H1 (cell line): Measurements from ENCODE around the gene KCTD10. TPM values are rescaled to one million over a fixed set of nuclear protein-coding genes. Genes with fewer than 3 reads are reported as not detected.
"Not testable (repeated sequence)": the region's sequence is repeated elsewhere in the genome, so short reads cannot be mapped to it uniquely, and the experiment has no call there.

Source experiments
- CTCF ChIA-PET: fragments of 300-600 bp; sonication (Branson Sonifier 250); formaldehyde crosslinking; loops from one replicate; lab custom pipeline; 2021; ENCODE audit not compliant: partially characterized antibody; lab: Charles Lee
- POLR2A ChIA-PET: fragments of 300-600 bp; sonication (Branson Sonifier 250); formaldehyde crosslinking; loops from one replicate; lab custom pipeline; 2021; ENCODE audit warnings: inconsistent platforms; ENCODE audit not compliant: partially characterized antibody; lab: Charles Lee
- DNase-seq, 2 experiments: peaks; one replicate each; pipeline versions ENCODE4 v3.0.0 to v3.0.0-alpha.2; 2010 to 2022; ENCODE audit warnings: low spot score in 2 of 2, low read depth in 1 of 2, mixed read lengths in 1 of 2
- FAIRE-seq: peaks from 2 replicates; lab custom pipeline; 2011; peaks lifted over from hg19 to GRCh38; lab: Jason Lieb, UNC
- H2AFZ ChIP-seq: 2 replicates; pipeline ENCODE4 v1.8.1; 2012; ENCODE audit warnings: low read length, inconsistent platforms
- H2AK5ac ChIP-seq: 2 replicates; pipeline ENCODE4 v1.6.1; 2013; ENCODE audit warnings: low read depth, low read length
- H2BK120ac ChIP-seq: replicated peaks from 2 replicates; pipeline ENCODE3; 2013; ENCODE audit warnings: low read depth, low read length, inconsistent platforms
- H2BK12ac ChIP-seq: 2 replicates; pipeline ENCODE4 v1.6.1; 2013; ENCODE audit warnings: low read depth, low read length
- H2BK15ac ChIP-seq: 2 replicates; pipeline ENCODE4 v1.6.1; 2013; ENCODE audit warnings: low read length
- H2BK20ac ChIP-seq: 2 replicates; pipeline ENCODE4 v1.6.1; 2013; ENCODE audit warnings: low read length
- H2BK5ac ChIP-seq: 2 replicates; pipeline ENCODE4 v1.6.1; 2013; ENCODE audit warnings: low read depth, low read length
- H3K14ac ChIP-seq: 2 replicates; pipeline ENCODE4 v1.6.1; 2013; ENCODE audit warnings: inconsistent platforms; ENCODE audit not compliant: insufficient read length
- H3K18ac ChIP-seq: 2 replicates; pipeline ENCODE4 v1.6.1; 2013; ENCODE audit warnings: low read length; ENCODE audit errors: extremely low read depth
- H3K23ac ChIP-seq: 2 replicates; pipeline ENCODE4 v1.6.1; 2013; ENCODE audit warnings: inconsistent platforms; ENCODE audit not compliant: insufficient read length
- H3K23me2 ChIP-seq: 2 replicates; pipeline ENCODE4 v1.6.1; 2013; ENCODE audit warnings: low read depth, low read length
- H3K27ac ChIP-seq: 2 replicates; pipeline ENCODE4 v1.6.1; 2011; ENCODE audit warnings: low read depth, low read length, inconsistent platforms
- H3K27me3 ChIP-seq, 4 experiments: replicated peaks in 1 of 4; 1 replicate in 1 of 4; 2 replicates in 3 of 4; pipeline versions ENCODE4 v1.6.1 to v1.8.1; 2011 to 2013; ENCODE audit warnings: low read length in 3 of 4, mild to moderate bottlenecking in 3 of 4, inconsistent platforms in 2 of 4, mixed read lengths in 2 of 4, moderate library complexity in 1 of 4; ENCODE audit not compliant: control insufficient read depth in 3 of 4, insufficient read depth in 3 of 4; ENCODE audit errors: extremely low read depth in 1 of 4
- H3K36me3 ChIP-seq, 4 experiments: 2 replicates each; pipeline versions ENCODE4 v1.6.1 to v1.8.1; 2011 to 2013; ENCODE audit warnings: mild to moderate bottlenecking in 4 of 4, low read length in 3 of 4, moderate library complexity in 2 of 4, control low read depth in 1 of 4, inconsistent platforms in 1 of 4; ENCODE audit not compliant: insufficient read depth in 4 of 4, control insufficient read depth in 2 of 4
- H3K4ac ChIP-seq: replicated peaks from 2 replicates; pipeline ENCODE3; 2013; ENCODE audit warnings: low read length, low read depth, mixed read lengths, inconsistent platforms; ENCODE audit not compliant: insufficient read length
- H3K4me1 ChIP-seq, 4 experiments: replicated peaks in 1 of 4; 1 replicate in 1 of 4; 2 replicates in 3 of 4; pipeline versions ENCODE4 v1.6.1 to v1.8.1; 2011 to 2013; ENCODE audit warnings: low read length in 3 of 4, inconsistent platforms in 2 of 4, mixed read lengths in 1 of 4; ENCODE audit not compliant: insufficient read depth in 4 of 4, control insufficient read depth in 3 of 4
- H3K4me2 ChIP-seq, 2 experiments: 2 replicates each; pipeline versions ENCODE4 v1.6.1 to v1.8.1; 2011 to 2013; ENCODE audit warnings: low read depth in 2 of 2, low read length in 2 of 2, control low read depth in 1 of 2, inconsistent platforms in 1 of 2, mild to moderate bottlenecking in 1 of 2; ENCODE audit not compliant: insufficient read depth in 1 of 2
- H3K4me3 ChIP-seq, 4 experiments: fragments of 200-600, 300-600 bp in 1 of 4; sonication (generic), shearing (Covaris generic), sonication (Bioruptor Twin) in 1 of 4; 2 replicates each; pipeline versions ENCODE4 v1.5.1 to v1.8.1; 2011 to 2016; ENCODE audit warnings: low read length in 4 of 4, low read depth in 3 of 4, control low read depth in 2 of 4, inconsistent platforms in 2 of 4, mild to moderate bottlenecking in 2 of 4, mixed read lengths in 1 of 4, moderate library complexity in 1 of 4; ENCODE audit not compliant: insufficient read depth in 2 of 4; ENCODE audit errors: extremely low read depth in 1 of 4
- H3K56ac ChIP-seq: replicated peaks from 2 replicates; pipeline ENCODE3; 2013; ENCODE audit warnings: low read depth, mild to moderate bottlenecking, mixed read lengths, low read length, inconsistent platforms; ENCODE audit not compliant: insufficient read length
- H3K79me1 ChIP-seq: 2 replicates; pipeline ENCODE4 v1.6.1; 2013; ENCODE audit warnings: low read depth, low read length, control low read depth
- H3K79me2 ChIP-seq, 2 experiments: 2 replicates each; pipeline versions ENCODE4 v1.6.1 to v1.8.1; 2012 to 2013; ENCODE audit warnings: low read length in 2 of 2, mild to moderate bottlenecking in 2 of 2, inconsistent platforms in 1 of 2; ENCODE audit not compliant: insufficient read depth in 2 of 2, control insufficient read depth in 1 of 2
- H3K9ac ChIP-seq, 4 experiments: replicated peaks in 1 of 4; 1 replicate in 1 of 4; 2 replicates in 3 of 4; pipeline versions ENCODE4 v1.6.1 to v1.8.1; 2011 to 2013; ENCODE audit warnings: low read depth in 3 of 4, low read length in 3 of 4, control low read depth in 2 of 4, mild to moderate bottlenecking in 2 of 4, moderate library complexity in 2 of 4, inconsistent platforms in 1 of 4; ENCODE audit errors: extremely low read depth in 1 of 4
- H3K9me3 ChIP-seq, 2 experiments: 2 replicates each; pipeline versions ENCODE4 v1.6.1 to v1.8.1; 2012 to 2013; ENCODE audit warnings: mild to moderate bottlenecking in 2 of 2, moderate library complexity in 2 of 2, control low read depth in 1 of 2, inconsistent platforms in 1 of 2, low read depth in 1 of 2, low read length in 1 of 2, mixed read lengths in 1 of 2; ENCODE audit not compliant: insufficient read depth in 2 of 2
- H4K20me1 ChIP-seq, 2 experiments: replicated peaks in 1 of 2; 2 replicates each; pipeline versions ENCODE3 to v1.8.1; 2011 to 2013; ENCODE audit warnings: inconsistent platforms in 2 of 2, low read length in 2 of 2, mild to moderate bottlenecking in 1 of 2; ENCODE audit not compliant: insufficient read depth in 2 of 2, control insufficient read depth in 1 of 2
- H4K5ac ChIP-seq: 2 replicates; pipeline ENCODE4 v1.6.1; 2013; ENCODE audit warnings: low read length, low read depth, mixed read lengths, inconsistent platforms; ENCODE audit not compliant: insufficient read length
- H4K8ac ChIP-seq: 2 replicates; pipeline ENCODE4 v1.8.0; 2013; ENCODE audit warnings: mild to moderate bottlenecking, moderate library complexity, low read length, inconsistent platforms; ENCODE audit not compliant: insufficient read depth; ENCODE audit errors: extremely low read depth
- H4K91ac ChIP-seq: replicated peaks from 2 replicates; pipeline ENCODE3; 2013; ENCODE audit warnings: low read length, mixed read lengths, inconsistent platforms; ENCODE audit not compliant: insufficient read length
- CEBPB ChIP-seq: IDR thresholded peaks from 2 replicates; pipeline ENCODE4 v1.6.1; 2012; ENCODE audit warnings: low read depth, low read length
- TEAD4 ChIP-seq: IDR thresholded peaks from 2 replicates; pipeline ENCODE4 v1.6.1; 2012; ENCODE audit warnings: low read depth, low read length, inconsistent platforms, mixed read lengths
- WGBS, 2 experiments: shearing (Covaris generic) in 1 of 2; methylation state at CpG; one replicate each; pipeline versions ENCODE4 v1.1.6 to v1.1.7; 2013 to 2015; ENCODE audit warnings: low lambda C conversion rate in 2 of 2, mixed read lengths in 2 of 2, inconsistent platforms in 1 of 2, low coverage in 1 of 2, missing lambda C conversion rate in 1 of 2; ENCODE audit not compliant: insufficient replicate concordance in 2 of 2, insufficient coverage in 1 of 2, insufficient read length in 1 of 2; ENCODE audit errors: extremely low coverage in 1 of 2, missing lambda C conversion rate in 1 of 2; 5-methylcytosine and 5-hydroxymethylcytosine counted together
- polyA plus RNA-seq, 7 experiments: library from polyadenylated mRNA; depleted of rRNA in 3 of 7; stranded (reverse) in 5 of 7; unstranded in 2 of 7; fragments of >200 nt in 5 of 7; fragments of 200-250 nt in 2 of 7; gene quantifications; 1 replicate in 5 of 7; 2 replicates in 1 of 7; 4 replicates in 1 of 7; pipeline versions ENCODE4 v1.2.1 to v1.2.3, GENCODE V29; 2011 to 2013; ENCODE audit warnings: missing spikeins in 2 of 7, mixed read lengths in 2 of 7
- total RNA-seq: library from RNA; stranded (reverse); fragmentation: NEBNext Ultra II Directional; extraction: Animal tissue kit (Norgen Biotek cat#: 25700); gene quantifications from 2 replicates; pipeline ENCODE4 v1.2.1, GENCODE V29; 2021

Gene KCTD10
- total and polyA plus RNA-seq, 2 of the 8 experiments (the other 6 are each of a cell fraction or from before 2014, with no cell fraction given), result 45.3 to 52.4 TPM

DNA sequence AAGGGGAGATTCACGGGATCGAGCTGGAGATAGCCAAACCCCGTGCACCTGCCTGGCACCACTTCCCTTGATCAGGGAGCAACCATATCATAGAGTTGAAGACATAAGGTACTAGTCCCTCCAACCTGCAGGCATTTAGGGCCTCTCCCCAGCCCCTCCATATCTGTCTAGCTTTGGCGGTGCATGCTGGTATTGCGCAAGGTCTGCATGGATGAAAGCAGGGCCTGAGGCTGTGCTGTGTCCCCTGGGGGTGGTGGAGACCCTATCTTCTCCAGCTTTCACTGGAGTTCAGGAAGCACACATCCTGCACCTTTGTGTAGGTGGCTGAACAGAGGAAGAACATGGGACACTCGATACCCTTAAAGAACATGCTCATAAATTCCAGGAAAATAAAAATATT is 46.9 kb downstream of the KCTD10 start:
- 90% methylated on average over 6 of the region's 6 CpGs; no CpG with 5 or more reads in 1 of the 2 experiments for WGBS, 2 experiments

GRCh38 chr12:109428804-109429203 is 48.3 kb downstream of the KCTD10 start:
- H3K79me1 ChIP-seq, H2BK12ac ChIP-seq, DNase-seq, H3K4me3 ChIP-seq, H3K23ac ChIP-seq, H2AFZ ChIP-seq, H2BK15ac ChIP-seq, H4K91ac ChIP-seq, H2BK120ac ChIP-seq, H3K18ac ChIP-seq, POLR2A ChIA-PET, H3K56ac ChIP-seq, H3K27ac ChIP-seq, H3K23me2 ChIP-seq, H3K36me3 ChIP-seq, H4K20me1 ChIP-seq, H3K9ac ChIP-seq, H3K79me2 ChIP-seq, H3K4me1 ChIP-seq, H2BK5ac ChIP-seq, H4K5ac ChIP-seq, H2BK20ac ChIP-seq, H4K8ac ChIP-seq, H3K4ac ChIP-seq, H2AK5ac ChIP-seq, H3K14ac ChIP-seq, H3K27me3 ChIP-seq, H3K4me2 ChIP-seq, H3K9me3 ChIP-seq, FAIRE-seq: not testable (repeated sequence)
- 81% methylated on average over 3 of the region's 3 CpGs; no CpG with 5 or more reads in 1 of the 2 experiments for WGBS, 2 experiments
- CTCF ChIA-PET, result interaction anchor here (1.2 to 12.4 kb wide), 4 partner anchors 19 to 156 kb away, joined by 3 to 245 read pairs (median 94); partner anchors contain the start of genes KCTD10 and UBE3B

More for the DNA sequence above, 46.9 kb downstream of the KCTD10 start:
- H2BK5ac ChIP-seq, result no peak overlapping the region
- no peak overlapping the region for H3K23ac ChIP-seq
- no peak overlapping the region for H2BK15ac ChIP-seq
- no peak overlapping the region for H3K27ac ChIP-seq
- no peaks in the 10 kb centered on the region for H3K79me2 ChIP-seq
- no peak overlapping the region for H4K5ac ChIP-seq
- no peak for FAIRE-seq
- H3K9ac ChIP-seq, result no peak overlapping the region
- no peak overlapping the region for H4K91ac ChIP-seq
- H3K27me3 ChIP-seq, result no peaks in the 10 kb centered on the region
- no peak overlapping the region for H2BK20ac ChIP-seq
- H3K4ac ChIP-seq, result no peak overlapping the region
- no peak overlapping the region for H4K8ac ChIP-seq
- no peaks in the 10 kb centered on the region for H3K23me2 ChIP-seq
- H4K20me1 ChIP-seq, result no peaks in the 10 kb centered on the region
- no peak overlapping the region for H2AFZ ChIP-seq
- DNase-seq, result no peak
- no peak overlapping the region for H2BK120ac ChIP-seq
- TF ChIP-seq CEBPB, result peak; percentile 74
- no peak for TF ChIP-seq TEAD4
- TF ChIP-seq, all 59 proteins: peak for 1
- no peaks in the 10 kb centered on the region for H3K79me1 ChIP-seq
- no peaks in the 10 kb centered on the region for H3K9me3 ChIP-seq
- H3K14ac ChIP-seq, result no peak overlapping the region
- H3K4me1 ChIP-seq, result peaks cover 0 to 3% (median under 1%) of the 10 kb centered on the region in 4 experiments; a peak in 3 of 7 replicates
- H3K36me3 ChIP-seq, result no peaks in the 10 kb centered on the region
- no peak overlapping the region for H3K4me3 ChIP-seq
- H2AK5ac ChIP-seq, result no peak overlapping the region
- no peak overlapping the region for H3K56ac ChIP-seq
- no peak overlapping the region for H2BK12ac ChIP-seq
- ChIA-PET POLR2A (no interaction called here), CTCF (interaction anchor here (0.7 to 12.4 kb wide), 6 partner anchors 18 to 343 kb away, joined by 3 to 245 read pairs (median 4); partner anchors contain the start of genes KCTD10 and UBE3B)
- no peak overlapping the region for H3K4me2 ChIP-seq
- no peak overlapping the region for H3K18ac ChIP-seq
